H9 (cell line): ENCODE data around the gene SIPA1L3. TPM values are rescaled to one million over a fixed set of nuclear protein-coding genes. Genes with fewer than 3 reads are reported as not detected.

Experiments
- DNase-seq: peaks from one replicate; pipeline ENCODE4 v3.0.0-alpha.2; 2017
- H2AFZ ChIP-seq: one replicate; pipeline ENCODE4 v1.6.1; 2013; ENCODE audit warnings: mild to moderate bottlenecking, low read length, control low read depth, moderate library complexity
- H2AK5ac ChIP-seq: 2 replicates; pipeline ENCODE4 v1.6.1; 2013; ENCODE audit warnings: low read length, control low read depth, mixed read lengths; ENCODE audit not compliant: insufficient read length
- H2BK120ac ChIP-seq: one replicate; pipeline ENCODE4 v1.6.1; 2013; ENCODE audit warnings: low read depth, mild to moderate bottlenecking, low read length, control low read depth, inconsistent platforms; ENCODE audit not compliant: poor library complexity, severe bottlenecking
- H2BK12ac ChIP-seq: 2 replicates; pipeline ENCODE4 v1.6.1; 2013; ENCODE audit warnings: low read length, control low read depth, mixed read lengths, low read depth; ENCODE audit not compliant: insufficient read length
- H2BK15ac ChIP-seq: 2 replicates; pipeline ENCODE4 v1.6.1; 2013; ENCODE audit warnings: low read depth, low read length, control low read depth
- H2BK20ac ChIP-seq: one replicate; pipeline ENCODE4 v1.6.1; 2013; ENCODE audit warnings: low read depth, mild to moderate bottlenecking, low read length, control low read depth, inconsistent platforms; ENCODE audit not compliant: poor library complexity, severe bottlenecking
- H2BK5ac ChIP-seq: 2 replicates; pipeline ENCODE4 v1.6.1; 2013; ENCODE audit warnings: low read length, control low read depth, mixed read lengths; ENCODE audit not compliant: insufficient read length
- H3K14ac ChIP-seq: 2 replicates; pipeline ENCODE4 v1.6.1; 2013; ENCODE audit warnings: low read length, control low read depth; ENCODE audit not compliant: insufficient read depth
- H3K18ac ChIP-seq: 2 replicates; pipeline ENCODE4 v1.6.1; 2013; ENCODE audit warnings: low read depth, mild to moderate bottlenecking, mixed read lengths, low read length, control low read depth; ENCODE audit not compliant: insufficient read length
- H3K23ac ChIP-seq: 2 replicates; pipeline ENCODE4 v1.6.1; 2013; ENCODE audit warnings: low read length, control low read depth, mixed read lengths, low read depth; ENCODE audit not compliant: insufficient read length
- H3K23me2 ChIP-seq: 2 replicates; pipeline ENCODE4 v1.6.1; 2013; ENCODE audit warnings: low read depth, mild to moderate bottlenecking, mixed read lengths, low read length, control low read depth; ENCODE audit not compliant: insufficient read length, poor library complexity, severe bottlenecking
- H3K27ac ChIP-seq: 2 replicates; pipeline ENCODE4 v1.5.1; 2013; ENCODE audit warnings: low read length, control low read depth, mixed read lengths, low read depth; ENCODE audit not compliant: insufficient read length
- H3K27me3 ChIP-seq: 2 replicates; pipeline ENCODE4 v1.6.1; 2013; ENCODE audit warnings: low read length, control low read depth, inconsistent platforms; ENCODE audit not compliant: insufficient read depth
- H3K4ac ChIP-seq: 2 replicates; pipeline ENCODE4 v1.6.1; 2013; ENCODE audit warnings: low read depth, mild to moderate bottlenecking, control low read depth, inconsistent platforms, low read length, moderate library complexity
- H3K4me1 ChIP-seq: 2 replicates; pipeline ENCODE4 v1.6.1; 2013; ENCODE audit warnings: low read length, control low read depth, inconsistent platforms; ENCODE audit not compliant: insufficient read depth
- H3K4me2 ChIP-seq: 2 replicates; pipeline ENCODE4 v1.6.1; 2013; ENCODE audit warnings: low read length, control low read depth, mixed read lengths; ENCODE audit not compliant: insufficient read length, insufficient read depth
- H3K56ac ChIP-seq: 2 replicates; pipeline ENCODE4 v1.6.1; 2013; ENCODE audit warnings: low read depth, mild to moderate bottlenecking, mixed read lengths, low read length, control low read depth; ENCODE audit not compliant: insufficient read length
- H3K79me1 ChIP-seq: 2 replicates; pipeline ENCODE4 v1.6.1; 2013; ENCODE audit warnings: low read depth, mild to moderate bottlenecking, moderate library complexity, low read length, control low read depth, inconsistent platforms; ENCODE audit not compliant: insufficient read depth, poor library complexity, severe bottlenecking
- H3K79me2 ChIP-seq: 2 replicates; pipeline ENCODE4 v1.6.1; 2013; ENCODE audit warnings: low read length, control low read depth, inconsistent platforms; ENCODE audit not compliant: insufficient read depth
- H3K9ac ChIP-seq: 2 replicates; pipeline ENCODE4 v1.6.1; 2013; ENCODE audit warnings: low read length, control low read depth, mixed read lengths; ENCODE audit not compliant: insufficient read length; ENCODE audit errors: extremely low read depth
- H3K9me3 ChIP-seq: one replicate; pipeline ENCODE4 v1.6.1; 2013; ENCODE audit warnings: low read depth, low read length, inconsistent platforms; ENCODE audit not compliant: control insufficient read depth
- H3T11ph ChIP-seq: one replicate; pipeline ENCODE4 v1.6.1; 2013; ENCODE audit warnings: mild to moderate bottlenecking, low read length, control low read depth, inconsistent platforms
- H4K20me1 ChIP-seq: one replicate; pipeline ENCODE4 v1.6.1; 2013; ENCODE audit not compliant: control insufficient read depth, insufficient read length, insufficient read depth
- H4K5ac ChIP-seq: 2 replicates; pipeline ENCODE4 v1.6.1; 2013; ENCODE audit warnings: low read depth, mild to moderate bottlenecking, mixed read lengths, low read length, control low read depth; ENCODE audit not compliant: insufficient read length
- H4K8ac ChIP-seq: replicated peaks from 2 replicates; pipeline ENCODE4 v1.6.1; 2013; ENCODE audit warnings: low read length, control low read depth, mixed read lengths, low read depth; ENCODE audit not compliant: insufficient read length
- H4K91ac ChIP-seq: 2 replicates; pipeline ENCODE4 v1.6.1; 2013; ENCODE audit warnings: low read depth, mild to moderate bottlenecking, moderate library complexity, mixed read lengths, low read length, control low read depth; ENCODE audit not compliant: insufficient read length
- H3K27ac Mint-ChIP-seq, 3 experiments: 2 replicates in 2 of 3; 3 replicates in 1 of 3; pipeline ENCODE4 v1.8.0; 2020 to 2021; ENCODE audit warnings: mixed read lengths in 3 of 3, mild to moderate bottlenecking in 1 of 3, moderate library complexity in 1 of 3
- H3K27me3 Mint-ChIP-seq: 2 replicates; pipeline ENCODE4 v1.8.0; 2021; ENCODE audit warnings: low read depth, mild to moderate bottlenecking, moderate library complexity, mixed read lengths
- H3K36me3 Mint-ChIP-seq, 3 experiments: 2 replicates in 2 of 3; 3 replicates in 1 of 3; pipeline ENCODE4 v1.8.0; 2020 to 2021; ENCODE audit warnings: low read depth in 3 of 3, mixed read lengths in 3 of 3; ENCODE audit not compliant: insufficient read depth in 1 of 3
- H3K4me1 Mint-ChIP-seq, 2 experiments: 2 replicates each; pipeline ENCODE4 v1.8.0; 2020; ENCODE audit warnings: mixed read lengths in 2 of 2
- H3K4me3 Mint-ChIP-seq, 2 experiments: 2 replicates in 1 of 2; 3 replicates in 1 of 2; pipeline ENCODE4 v1.8.0; 2020 to 2021; ENCODE audit warnings: mild to moderate bottlenecking in 2 of 2, mixed read lengths in 2 of 2, moderate library complexity in 1 of 2
- H3K9me3 Mint-ChIP-seq, 2 experiments: 2 replicates in 1 of 2; 3 replicates in 1 of 2; pipeline ENCODE4 v1.8.0; 2020; ENCODE audit warnings: mild to moderate bottlenecking in 2 of 2, mixed read lengths in 2 of 2, moderate library complexity in 1 of 2
- WGBS: extraction: QIAGEN DNeasy Blood & Tissue Kit; methylation state at CpG from one replicate; pipeline ENCODE4 v1.1.7; 2013; ENCODE audit warnings: missing lambda C conversion rate, low lambda C conversion rate, mixed read lengths; ENCODE audit not compliant: insufficient read length; ENCODE audit errors: extremely low coverage; 5-methylcytosine and 5-hydroxymethylcytosine counted together
- total RNA-seq: library from RNA; stranded (reverse); gene quantifications from 2 replicates; pipeline ENCODE4 v1.2.1, GENCODE V29; 2021
- TF ChIP-seq, protein P1 (sequence below): fragments of 200-600 bp; sonication (generic); conservative IDR thresholded peaks from 3 replicates; pipeline ENCODE4 v1.8.0; 2021; ENCODE audit warnings: antibody characterized with exemption, mild to moderate bottlenecking

Gene SIPA1L3
- total RNA-seq, 1 experiment from 2014 or later, result 40.1 TPM

DNA sequence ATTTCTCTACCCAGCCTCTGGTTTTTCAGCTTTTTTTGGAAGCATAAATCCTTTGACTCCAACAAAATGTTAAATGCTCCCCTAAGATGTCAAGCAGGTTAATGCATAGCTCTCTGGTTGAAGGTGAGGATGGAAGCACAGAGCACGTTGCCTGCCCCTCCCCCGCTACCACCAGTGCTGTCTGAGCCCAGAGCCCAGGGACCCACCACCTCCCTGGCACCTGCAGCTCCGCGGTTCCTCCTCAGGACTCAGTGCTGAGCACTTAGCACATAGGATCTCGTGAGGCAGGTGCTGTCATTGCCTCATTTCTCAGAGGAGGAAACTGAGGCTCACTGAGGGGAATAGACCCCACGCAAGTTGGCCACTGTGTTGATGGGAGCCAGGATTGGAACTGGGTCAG lies 268.4 kb downstream of the SIPA1L3 start:
- H3K36me3 Mint-ChIP-seq, result peaks cover 0 to 4% (median under 1%) of the 10 kb centered on the region in 3 experiments; a peak in 5 of 7 replicates
- H3K27ac Mint-ChIP-seq, result no peak overlapping the region
- WGBS, result no CpG with 5 or more reads among the region's 6 CpGs

More for the DNA sequence above, 268.4 kb downstream of the SIPA1L3 start:
- H3K56ac ChIP-seq, result no peak overlapping the region
- H3K4ac ChIP-seq, result no peak overlapping the region
- H3T11ph ChIP-seq, result no peak overlapping the region
- H2BK5ac ChIP-seq, result no peak overlapping the region
- H3K4me3 Mint-ChIP-seq, result no peak overlapping the region
- H3K4me2 ChIP-seq, result no peak overlapping the region
- no peak overlapping the region for H2BK20ac ChIP-seq
- no peak overlapping the region for H4K5ac ChIP-seq
- no peaks in the 10 kb centered on the region for H3K23me2 ChIP-seq
- H2AFZ ChIP-seq, result no peak overlapping the region
- no peak overlapping the region for H3K23ac ChIP-seq
- no peak overlapping the region for H2AK5ac ChIP-seq
- H2BK12ac ChIP-seq, result no peak overlapping the region
- DNase-seq, result no peak
- H3K27me3 Mint-ChIP-seq, result no peaks in the 10 kb centered on the region
- H3K27ac ChIP-seq, result no peak overlapping the region
- H3K9ac ChIP-seq, result no peak overlapping the region
- no peak overlapping the region for H4K8ac ChIP-seq
- H3K79me1 ChIP-seq, result no peaks in the 10 kb centered on the region
- no peaks in the 10 kb centered on the region; a peak in 2 of 5 replicates for H3K9me3 Mint-ChIP-seq
- H3K4me1 ChIP-seq, result no peaks in the 10 kb centered on the region
- H3K14ac ChIP-seq, result no peak overlapping the region
- TF ChIP-seq, protein P1, sequence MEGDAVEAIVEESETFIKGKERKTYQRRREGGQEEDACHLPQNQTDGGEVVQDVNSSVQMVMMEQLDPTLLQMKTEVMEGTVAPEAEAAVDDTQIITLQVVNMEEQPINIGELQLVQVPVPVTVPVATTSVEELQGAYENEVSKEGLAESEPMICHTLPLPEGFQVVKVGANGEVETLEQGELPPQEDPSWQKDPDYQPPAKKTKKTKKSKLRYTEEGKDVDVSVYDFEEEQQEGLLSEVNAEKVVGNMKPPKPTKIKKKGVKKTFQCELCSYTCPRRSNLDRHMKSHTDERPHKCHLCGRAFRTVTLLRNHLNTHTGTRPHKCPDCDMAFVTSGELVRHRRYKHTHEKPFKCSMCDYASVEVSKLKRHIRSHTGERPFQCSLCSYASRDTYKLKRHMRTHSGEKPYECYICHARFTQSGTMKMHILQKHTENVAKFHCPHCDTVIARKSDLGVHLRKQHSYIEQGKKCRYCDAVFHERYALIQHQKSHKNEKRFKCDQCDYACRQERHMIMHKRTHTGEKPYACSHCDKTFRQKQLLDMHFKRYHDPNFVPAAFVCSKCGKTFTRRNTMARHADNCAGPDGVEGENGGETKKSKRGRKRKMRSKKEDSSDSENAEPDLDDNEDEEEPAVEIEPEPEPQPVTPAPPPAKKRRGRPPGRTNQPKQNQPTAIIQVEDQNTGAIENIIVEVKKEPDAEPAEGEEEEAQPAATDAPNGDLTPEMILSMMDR, result no peak
- peaks cover 3 to 8% of the 10 kb centered on the region in 2 experiments for H3K4me1 Mint-ChIP-seq
- no peak overlapping the region for H3K18ac ChIP-seq
- no peak overlapping the region for H2BK15ac ChIP-seq
- no peaks in the 10 kb centered on the region for H3K9me3 ChIP-seq
- H2BK120ac ChIP-seq, result no peak overlapping the region
- no peaks in the 10 kb centered on the region for H3K79me2 ChIP-seq
- no peaks in the 10 kb centered on the region for H3K27me3 ChIP-seq
- H4K20me1 ChIP-seq, result no peaks in the 10 kb centered on the region
- H4K91ac ChIP-seq, result no peak overlapping the region
